GM18508 (cell line): Measurements from ENCODE around the gene NIPSNAP3A.
"Not testable (repeated sequence)": the region's sequence is repeated elsewhere in the genome, so short reads cannot be mapped to it uniquely, and the experiment has no call there.

Experiments used
- ATAC-seq: cut with Tn5 transposase; IDR thresholded peaks from one replicate; pipeline ENCODE4 v1.9.1; 2021; ENCODE audit warnings: moderate number of reproducible peaks; ENCODE audit not compliant: insufficient read depth, unreplicated experiment

NIPSNAP3A gene

GRCh38 chr9:104747565-104748358 is at the start of gene NIPSNAP3A:
Gene NIPSNAP3A, plus strand, starts transcription at chr9:104747683. Its CDS starts 110 bp downstream, at chr9:104747793.
- peak; percentile 48 for ATAC-seq

- no peak for ATAC-seq
These were observed 47.2 kb upstream of the NIPSNAP3A start for GRCh38 chr9:104700306-104700705.

- not testable (repeated sequence) for ATAC-seq
These were observed 38.7 kb upstream of the NIPSNAP3A start for GRCh38 chr9:104708737-104709136.

GRCh38 chr9:104711604-104712003 is 35.9 kb upstream of the NIPSNAP3A start:
- no peak for ATAC-seq

GRCh38 chr9:104725014-104725413 is 22.5 kb upstream of the NIPSNAP3A start:
- ATAC-seq, result no peak

- no peak for ATAC-seq
These were observed 9.0 kb upstream of the NIPSNAP3A start for GRCh38 chr9:104738452-104738851.

- no peak for ATAC-seq
These were observed 6.9 kb upstream of the NIPSNAP3A start for GRCh38 chr9:104740621-104741020.

GRCh38 chr9:104743376-104743985 is 4.0 kb upstream of the NIPSNAP3A start:
- peak; percentile 66 for ATAC-seq

- no peak for ATAC-seq
These were observed 1.6 kb upstream of the NIPSNAP3A start for GRCh38 chr9:104745852-104746251.

- no peak for ATAC-seq
These were observed 1.2 kb upstream of the NIPSNAP3A start for GRCh38 chr9:104746285-104746684.

- no peak for ATAC-seq
These were observed 685 bp upstream of the NIPSNAP3A start for GRCh38 chr9:104746798-104747197.

GRCh38 chr9:104747245-104747564 is 278 bp upstream of the NIPSNAP3A start:
- ATAC-seq, result no peak

- ATAC-seq, result no peak
These were observed 1.0 kb downstream of the NIPSNAP3A start for GRCh38 chr9:104748359-104749031.

GRCh38 chr9:104750185-104750767 is 2.8 kb downstream of the NIPSNAP3A start:
- peak; percentile 44 for ATAC-seq

- no peak for ATAC-seq
These were observed 11.5 kb downstream of the NIPSNAP3A start for GRCh38 chr9:104758974-104759373.

- no peak for ATAC-seq
These were observed 17.7 kb downstream of the NIPSNAP3A start for GRCh38 chr9:104765138-104765537.

GRCh38 chr9:104766025-104766424 is 18.5 kb downstream of the NIPSNAP3A start:
- no peak for ATAC-seq

GRCh38 chr9:104767507-104767906 is 20.0 kb downstream of the NIPSNAP3A start:
- ATAC-seq, result no peak

- ATAC-seq, result not testable (repeated sequence)
These were observed 21.5 kb downstream of the NIPSNAP3A start for GRCh38 chr9:104769029-104769428.

GRCh38 chr9:104769655-104770054 is 22.2 kb downstream of the NIPSNAP3A start:
- ATAC-seq, result peak; percentile 43
